Neutrophil (primary cell): ENCODE measurements around the gene SHTN1.

Experiments
- H3K27ac ChIP-seq: fragments of 200-600 bp; sonication (generic); 2 replicates; pipeline ENCODE4 v1.5.1; 2016; ENCODE audit warnings: mild to moderate bottlenecking, moderate library complexity
- H3K27me3 ChIP-seq: fragments of 200-600 bp; sonication (generic); 2 replicates; pipeline ENCODE4 v1.6.0; 2016; ENCODE audit warnings: mild to moderate bottlenecking
- H3K36me3 ChIP-seq: fragments of 200-600 bp; sonication (generic); 2 replicates; pipeline ENCODE4 v1.5.1; 2017
- H3K4me1 ChIP-seq, 2 experiments: fragments of 200-600 bp in 1 of 2; sonication (generic) in 1 of 2; 1 replicate in 1 of 2; 2 replicates in 1 of 2; pipeline versions ENCODE4 v1.5.1 to v1.6.1; 2013 to 2016; ENCODE audit warnings: low read depth in 1 of 2, low read length in 1 of 2, mild to moderate bottlenecking in 1 of 2, moderate library complexity in 1 of 2; ENCODE audit not compliant: control insufficient read depth in 1 of 2, insufficient read depth in 1 of 2
- H3K4me3 ChIP-seq, 2 experiments: fragments of 200-600 bp in 1 of 2; sonication (generic) in 1 of 2; 1 replicate in 1 of 2; 2 replicates in 1 of 2; pipeline ENCODE4 v1.5.1; 2013 to 2016; ENCODE audit warnings: low read depth in 1 of 2, low read length in 1 of 2, mild to moderate bottlenecking in 1 of 2, moderate library complexity in 1 of 2
- H3K9me3 ChIP-seq: fragments of 200-600 bp; sonication (generic); 2 replicates; pipeline ENCODE4 v1.5.1; 2016
- CTCF ChIP-seq: fragments of 200-600 bp; sonication (generic); IDR thresholded peaks from 2 replicates; pipeline ENCODE4 v1.5.1; 2016; ENCODE audit warnings: antibody characterized with exemption

The SHTN1 gene

GRCh38 chr10:116905845-116906210 is 99.2 kb downstream of the SHTN1 start:
- TF ChIP-seq CTCF, result no peak

GRCh38 chr10:116899626-116900025 is 105.4 kb downstream of the SHTN1 start:
- Histone ChIP-seq H3K4me1 (no peaks in the 10 kb centered on the region), H3K4me3 (no peak overlapping the region), H3K9me3 (no peaks in the 10 kb centered on the region), H3K27me3 (no peaks in the 10 kb centered on the region), H3K36me3 (no peaks in the 10 kb centered on the region), H3K27ac (no peak overlapping the region)
- no peak for TF ChIP-seq CTCF

More at GRCh38 chr10:116905845-116906210, 99.2 kb downstream of the SHTN1 start:
- H3K27me3 ChIP-seq, result no peaks in the 10 kb centered on the region
- no peaks in the 10 kb centered on the region for H3K4me1 ChIP-seq
- no peak overlapping the region for H3K4me3 ChIP-seq
- no peaks in the 10 kb centered on the region for H3K9me3 ChIP-seq
- H3K36me3 ChIP-seq, result no peaks in the 10 kb centered on the region
- no peak overlapping the region for H3K27ac ChIP-seq

GRCh38 chr10:116893686-116894037 is 111.3 kb downstream of the SHTN1 start:
- no peaks in the 10 kb centered on the region for H3K36me3 ChIP-seq
- H3K9me3 ChIP-seq, result no peaks in the 10 kb centered on the region
- no peak overlapping the region for H3K4me3 ChIP-seq
- TF ChIP-seq CTCF, result no peak
- no peak overlapping the region for H3K27ac ChIP-seq
- peaks cover 0 to 20% of the 10 kb centered on the region in 2 experiments for H3K4me1 ChIP-seq
- H3K27me3 ChIP-seq, result peaks cover 4% of the 10 kb centered on the region

- H3K27me3 ChIP-seq, result peaks cover 4% of the 10 kb centered on the region
- H3K9me3 ChIP-seq, result no peaks in the 10 kb centered on the region
- peaks cover 0 to 23% of the 10 kb centered on the region in 2 experiments for H3K4me1 ChIP-seq
- no peak overlapping the region for H3K4me3 ChIP-seq
- H3K36me3 ChIP-seq, result no peaks in the 10 kb centered on the region
- H3K27ac ChIP-seq, result no peak overlapping the region
- TF ChIP-seq CTCF, result no peak
These were observed 111.9 kb downstream of the SHTN1 start for GRCh38 chr10:116892907-116893685.

- no peak for TF ChIP-seq CTCF
- H3K27ac ChIP-seq, result no peak overlapping the region
- peaks cover 4% of the 10 kb centered on the region for H3K27me3 ChIP-seq
- no peak overlapping the region for H3K4me3 ChIP-seq
- H3K9me3 ChIP-seq, result no peaks in the 10 kb centered on the region
- H3K4me1 ChIP-seq, result peaks cover 0 to 23% of the 10 kb centered on the region in 2 experiments
- H3K36me3 ChIP-seq, result no peaks in the 10 kb centered on the region
These were observed 113.8 kb downstream of the SHTN1 start for GRCh38 chr10:116891208-116891607.
